Muscle layer of colon (tissue), 2 donors: ENCODE data around the gene ANKLE1.
A peak's percentile ranks its signal among the peaks of the same experiment; 100 is the strongest.

ENCODE experiments used
- H3K27ac ChIP-seq: one replicate; pipeline ENCODE4 v1.7.0; 2013; ENCODE audit warnings: low read depth, mild to moderate bottlenecking, low read length, moderate library complexity
- H3K27me3 ChIP-seq, 2 donors: one replicate each; pipeline ENCODE4 v1.7.0; 2013; ENCODE audit warnings: low read length in 2 of 2, mild to moderate bottlenecking in 2 of 2; ENCODE audit not compliant: insufficient read depth in 2 of 2, control insufficient read depth in 1 of 2
- H3K36me3 ChIP-seq: one replicate; pipeline ENCODE4 v1.7.0; 2013; ENCODE audit warnings: mild to moderate bottlenecking, low read length; ENCODE audit not compliant: insufficient read depth
- H3K4me1 ChIP-seq: one replicate; pipeline ENCODE4 v1.7.0; 2013; ENCODE audit warnings: mild to moderate bottlenecking, low read length; ENCODE audit not compliant: insufficient read depth
- H3K4me3 ChIP-seq, 2 donors: one replicate each; pipeline ENCODE4 v1.7.0; 2013; ENCODE audit warnings: low read length in 2 of 2, low read depth in 1 of 2, mild to moderate bottlenecking in 1 of 2, moderate library complexity in 1 of 2
- H3K9ac ChIP-seq: one replicate; pipeline ENCODE4 v1.7.0; 2013; ENCODE audit warnings: low read length
- H3K9me3 ChIP-seq: one replicate; pipeline ENCODE4 v1.7.0; 2013; ENCODE audit warnings: mild to moderate bottlenecking, low read length
- donor health status: abdominal sarcoma.
- donor health status: Adenocarcinoma of cecum.

ANKLE1 gene

DNA sequence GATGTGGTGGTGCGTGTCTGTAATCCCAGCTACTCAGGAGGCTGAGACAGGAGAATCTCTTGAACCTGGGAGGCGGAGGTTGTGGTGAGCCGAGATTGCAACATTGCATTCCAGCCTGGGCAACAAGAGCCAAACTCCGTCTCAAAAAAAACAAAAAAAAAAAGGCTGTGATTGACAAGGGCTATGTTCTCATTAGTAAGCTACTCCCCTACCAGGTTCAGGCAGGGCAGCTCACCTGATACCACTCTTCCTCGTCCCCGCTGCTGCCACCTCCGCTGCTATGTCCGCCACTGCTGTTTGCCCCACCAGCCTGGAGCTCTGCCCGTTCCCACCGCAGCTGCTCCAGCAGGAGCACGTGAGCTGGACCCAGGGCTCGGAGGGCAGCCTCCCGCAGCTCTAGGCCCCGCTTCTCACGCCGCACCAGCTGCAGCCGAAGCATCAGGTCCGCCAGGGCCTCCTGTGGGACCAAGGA lies 26.5 kb upstream of the ANKLE1 start:
- Histone ChIP-seq H3K4me3 (no peak overlapping the region), H3K27me3 (no peaks in the 10 kb centered on the region), H3K9ac (no peak overlapping the region), H3K9me3 (no peaks in the 10 kb centered on the region), H3K27ac (no peak overlapping the region), H3K36me3 (no peaks in the 10 kb centered on the region), H3K4me1 (no peaks in the 10 kb centered on the region)

DNA sequence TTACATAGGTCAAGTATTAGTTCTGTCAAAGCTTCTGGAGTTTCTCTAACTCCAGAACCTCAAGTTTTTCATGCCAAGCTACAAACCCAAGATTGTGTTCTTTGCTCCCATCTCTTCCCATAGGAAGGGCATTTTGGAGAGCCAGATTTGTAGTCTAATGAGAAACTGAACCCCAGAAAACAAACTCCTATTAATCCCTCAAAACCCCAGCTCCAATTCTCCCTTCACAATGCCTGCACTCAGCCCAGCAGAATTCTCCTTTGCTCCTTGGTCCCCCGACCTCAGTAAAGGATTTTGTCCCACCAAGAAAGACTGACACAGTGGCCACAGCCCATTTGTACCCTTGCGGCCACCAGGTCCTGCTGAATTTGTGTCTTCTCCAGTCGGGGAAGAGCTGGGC lies 25.6 kb upstream of the ANKLE1 start:
- Histone ChIP-seq H3K27ac (no peak overlapping the region), H3K4me1 (no peaks in the 10 kb centered on the region), H3K9ac (no peak overlapping the region), H3K27me3 (no peaks in the 10 kb centered on the region), H3K9me3 (no peaks in the 10 kb centered on the region), H3K4me3 (no peak overlapping the region), H3K36me3 (no peaks in the 10 kb centered on the region)

DNA sequence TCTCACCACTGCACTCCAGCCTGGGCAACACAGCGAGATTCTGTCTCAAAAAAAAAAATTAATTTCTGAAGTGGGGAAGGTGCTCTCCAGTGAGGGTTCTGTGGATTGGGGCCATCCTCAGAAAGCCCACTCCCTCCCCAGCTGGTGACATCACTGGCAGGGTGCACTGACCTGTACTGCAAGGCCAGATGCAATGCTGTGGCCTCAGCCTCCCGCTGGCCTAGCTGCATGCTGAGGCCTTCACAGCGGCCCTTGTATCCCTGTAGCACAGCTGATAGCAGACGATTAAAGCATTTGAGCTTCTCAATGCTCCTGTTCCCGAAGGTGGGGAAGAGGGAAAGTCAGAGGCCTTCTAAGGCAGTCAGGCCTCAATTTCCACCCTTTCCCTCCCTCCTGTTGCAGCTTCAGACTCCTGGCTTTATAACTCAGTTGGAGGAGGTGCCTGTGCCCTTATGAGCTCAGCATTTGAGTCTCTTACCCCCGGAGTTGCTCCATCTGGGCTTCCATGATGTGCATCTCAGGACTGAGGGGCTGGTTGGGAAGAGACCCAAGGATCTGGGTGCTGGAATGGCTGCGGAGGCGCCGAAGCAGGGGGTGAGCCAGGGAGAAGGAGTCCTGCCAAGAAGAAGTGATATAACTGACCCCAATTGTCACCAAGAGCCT lies 22.5 kb upstream of the ANKLE1 start:
- no peaks in the 10 kb centered on the region for H3K27me3 ChIP-seq
- H3K9ac ChIP-seq, result no peak overlapping the region
- H3K4me3 ChIP-seq, result no peak overlapping the region
- no peak overlapping the region for H3K27ac ChIP-seq
- no peaks in the 10 kb centered on the region for H3K4me1 ChIP-seq
- H3K36me3 ChIP-seq, result no peaks in the 10 kb centered on the region
- no peaks in the 10 kb centered on the region for H3K9me3 ChIP-seq

DNA sequence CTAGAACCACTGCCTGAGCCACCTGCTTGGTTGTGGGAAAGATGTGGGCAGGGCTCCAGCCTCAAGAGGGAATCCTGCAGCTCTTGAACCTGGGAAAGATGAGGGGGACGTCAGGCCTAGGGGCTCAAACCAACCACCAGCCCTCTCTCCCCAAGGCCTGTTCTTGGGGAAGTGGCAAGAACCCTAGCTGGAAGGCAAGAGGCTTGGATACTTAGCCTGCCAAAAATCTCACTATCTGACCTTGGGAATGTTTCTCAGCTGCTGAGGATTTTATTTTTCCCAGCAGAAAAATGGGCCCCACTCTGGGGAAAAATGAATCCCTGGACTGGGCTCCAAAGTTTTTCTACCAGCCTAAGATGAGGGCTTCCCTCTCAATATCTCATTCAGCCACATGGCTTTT lies 21.8 kb upstream of the ANKLE1 start:
- H3K4me3 ChIP-seq, result no peak overlapping the region
- no peaks in the 10 kb centered on the region for H3K36me3 ChIP-seq
- H3K9me3 ChIP-seq, result no peaks in the 10 kb centered on the region
- H3K9ac ChIP-seq, result no peak overlapping the region
- H3K4me1 ChIP-seq, result no peaks in the 10 kb centered on the region
- H3K27ac ChIP-seq, result no peak overlapping the region
- H3K27me3 ChIP-seq, result no peaks in the 10 kb centered on the region

DNA sequence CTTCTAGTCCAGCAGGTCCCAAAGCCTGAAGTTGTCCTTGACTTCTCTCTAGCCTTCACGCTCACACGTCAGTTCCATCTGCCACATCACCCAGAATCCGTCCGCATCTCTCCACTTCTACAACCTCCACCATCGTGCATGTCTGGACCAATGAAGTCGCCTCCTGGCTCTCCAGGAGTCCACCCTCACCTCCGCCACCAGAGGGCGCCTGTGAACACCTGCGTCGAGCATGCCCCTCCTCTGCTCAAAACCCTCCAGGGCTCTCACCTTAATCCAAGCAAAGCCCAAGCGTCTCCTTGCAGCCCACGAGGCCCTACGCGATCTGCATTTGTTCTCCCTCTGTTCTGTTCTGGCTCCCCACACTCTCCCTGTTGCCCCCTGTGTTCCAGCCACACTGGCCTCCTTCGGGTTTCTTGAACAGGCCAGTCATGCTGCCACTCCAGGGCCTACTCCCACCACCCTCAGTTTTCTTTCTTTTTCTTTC lies 20.8 kb upstream of the ANKLE1 start:
- H3K4me3 ChIP-seq, result no peak overlapping the region
- no peak overlapping the region for H3K9ac ChIP-seq

DNA sequence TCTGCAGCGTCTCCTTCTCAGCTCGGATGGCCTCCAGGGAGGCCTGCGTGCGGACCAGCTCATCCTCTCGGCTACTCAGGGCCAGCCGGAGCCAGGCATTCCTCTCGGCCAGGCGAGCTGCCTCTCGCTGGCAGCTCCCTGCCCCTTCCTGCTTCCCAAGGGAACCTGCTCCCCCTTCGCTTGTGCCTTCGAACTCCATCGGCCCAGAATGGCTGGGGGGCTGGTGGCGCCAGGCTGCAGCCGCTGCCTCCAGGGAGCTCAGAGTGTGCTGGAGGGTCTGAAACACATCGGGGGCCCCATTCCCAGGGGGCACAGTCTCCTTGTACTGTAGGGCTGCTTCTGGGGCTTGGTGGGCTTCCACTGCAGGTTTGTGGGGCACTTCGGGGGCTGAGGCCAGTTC lies 19.1 kb upstream of the ANKLE1 start:
- Histone ChIP-seq H3K9me3 (no peaks in the 10 kb centered on the region), H3K9ac (no peak overlapping the region), H3K4me1 (peaks cover 3% of the 10 kb centered on the region), H3K36me3 (no peaks in the 10 kb centered on the region), H3K27ac (no peak overlapping the region), H3K4me3 (no peak overlapping the region), H3K27me3 (no peaks in the 10 kb centered on the region)

More for the DNA sequence above, 20.8 kb upstream of the ANKLE1 start:
- Histone ChIP-seq H3K27ac (no peak overlapping the region), H3K36me3 (no peaks in the 10 kb centered on the region), H3K9me3 (no peaks in the 10 kb centered on the region), H3K4me1 (no peaks in the 10 kb centered on the region), H3K27me3 (no peaks in the 10 kb centered on the region)

DNA sequence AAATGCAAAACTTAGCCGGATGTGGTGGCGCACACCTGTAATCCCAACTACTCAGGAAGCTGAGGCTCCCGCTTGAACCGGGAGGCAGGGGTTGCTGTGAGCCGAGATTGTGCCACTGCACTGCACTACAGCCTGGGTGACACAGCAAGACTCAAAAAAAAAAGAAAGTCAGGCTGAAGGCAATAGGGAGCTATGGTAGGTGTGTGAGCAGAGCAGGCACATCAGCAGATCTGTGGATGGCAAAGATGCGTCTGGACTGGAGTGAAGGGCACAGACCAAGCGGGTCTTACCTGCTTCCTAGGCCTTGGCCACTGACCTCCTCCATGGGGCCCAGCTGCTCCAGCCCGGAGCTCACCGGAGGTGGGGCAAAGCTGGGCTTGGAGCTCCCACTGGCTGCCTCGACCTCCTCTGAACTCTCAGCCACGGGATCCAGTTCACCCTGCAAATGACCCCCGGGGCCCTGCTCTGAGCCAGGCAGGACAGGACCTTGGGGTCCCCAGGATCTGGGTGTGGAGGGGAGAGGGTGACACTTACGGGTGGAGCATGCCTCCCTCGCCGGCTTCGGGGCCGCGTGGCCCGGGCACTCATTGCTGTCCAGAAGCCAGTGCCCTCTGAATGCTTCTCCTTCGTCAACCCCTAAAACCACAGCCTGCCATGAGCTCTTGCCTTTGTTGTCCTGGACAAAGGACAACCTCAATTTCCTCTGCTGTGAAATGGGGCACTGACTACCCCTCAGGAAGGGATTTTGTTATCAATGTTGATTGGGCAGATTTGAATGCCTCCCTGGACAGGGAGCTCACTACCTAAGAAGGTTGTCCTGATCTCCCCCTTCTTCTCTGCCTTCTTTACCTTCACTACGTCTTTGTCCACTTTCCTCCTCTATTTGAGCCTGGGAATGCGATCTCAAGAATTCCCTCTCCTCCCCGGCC lies 17.7 kb upstream of the ANKLE1 start:
- Histone ChIP-seq H3K4me3 (no peak overlapping the region), H3K27ac (no peak overlapping the region), H3K9ac (no peak overlapping the region), H3K4me1 (peaks cover 9% of the 10 kb centered on the region), H3K27me3 (no peaks in the 10 kb centered on the region), H3K9me3 (no peaks in the 10 kb centered on the region), H3K36me3 (no peaks in the 10 kb centered on the region)

DNA sequence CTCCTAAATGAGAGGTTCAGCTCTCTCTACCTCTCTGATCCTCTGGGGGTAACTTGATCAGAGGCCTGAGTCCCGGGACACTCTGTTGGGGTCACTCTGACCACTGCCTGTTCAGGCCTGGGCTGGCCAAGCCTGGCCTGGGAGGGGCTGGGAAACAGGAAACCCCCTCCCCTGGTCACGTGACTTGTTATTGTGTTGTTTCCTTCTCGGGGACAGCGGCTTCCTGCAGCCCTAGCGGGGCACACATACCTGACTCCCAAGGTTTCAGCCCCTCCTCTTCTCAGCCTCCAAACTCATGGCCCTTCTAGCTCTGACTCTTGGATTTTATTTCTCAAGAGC lies 17.1 kb upstream of the ANKLE1 start, which contains the start of gene USHBP1:
Gene USHBP1, minus strand, starts transcription at position 105 of the 339 bp plus-strand sequence. CDS start 446 bp downstream, outside the sequence.
- Histone ChIP-seq H3K27ac (no peak within 1 kb of the TSS), H3K9me3 (no peaks in the 10 kb centered on the region), H3K4me1 (peaks cover 9% of the 10 kb centered on the region), H3K9ac (no peak within 1 kb of the TSS), H3K27me3 (no peaks in the 10 kb centered on the region), H3K4me3 (no peak within 1 kb of the TSS), H3K36me3 (no peaks in the 10 kb centered on the region)

DNA sequence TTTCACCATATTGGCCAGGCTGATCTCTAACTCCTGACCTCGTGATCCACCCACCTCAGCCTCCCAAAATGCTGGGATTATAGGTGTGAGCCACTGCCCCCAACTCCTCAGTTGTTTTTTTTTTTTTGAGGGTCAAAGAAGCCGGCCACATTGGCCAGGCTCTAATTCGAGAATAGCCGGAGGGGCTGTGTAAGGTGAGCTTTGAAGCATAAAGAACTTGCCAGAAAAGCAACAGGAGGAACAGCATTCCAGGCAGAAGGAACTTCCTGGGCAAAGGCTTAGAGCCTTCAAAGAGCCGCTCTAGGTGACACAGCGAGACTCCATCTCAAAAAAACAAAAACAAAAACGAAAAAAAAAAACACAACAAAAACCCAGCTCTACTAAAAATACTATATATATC lies 15.7 kb upstream of the ANKLE1 start:
- no peak overlapping the region for H3K9ac ChIP-seq
- H3K4me1 ChIP-seq, result peaks cover 9% of the 10 kb centered on the region
- no peak overlapping the region for H3K4me3 ChIP-seq
- peaks cover 5% of the 10 kb centered on the region for H3K36me3 ChIP-seq
- no peaks in the 10 kb centered on the region for H3K9me3 ChIP-seq
- no peak overlapping the region for H3K27ac ChIP-seq
- H3K27me3 ChIP-seq, result no peaks in the 10 kb centered on the region

DNA sequence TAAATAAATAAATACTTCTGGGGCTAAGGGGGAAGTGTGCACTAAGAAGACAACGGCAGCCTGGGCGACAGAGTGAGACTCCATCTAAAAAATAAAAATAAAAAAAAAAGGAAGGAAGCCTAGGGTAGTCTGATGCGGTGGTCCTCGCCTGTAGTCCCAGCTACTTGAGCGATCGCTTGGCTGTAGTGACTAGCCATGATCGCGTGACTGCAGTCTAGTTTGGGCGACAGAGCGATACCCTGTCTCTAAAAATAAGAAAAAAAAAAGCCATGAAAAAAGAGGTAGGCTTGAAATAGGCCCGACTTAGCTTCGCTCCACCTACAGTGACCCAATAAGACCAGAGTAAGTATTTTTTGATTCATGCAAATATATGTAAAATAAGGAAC lies 15.1 kb upstream of the ANKLE1 start:
- no peak overlapping the region for H3K4me3 ChIP-seq
- H3K9me3 ChIP-seq, result no peaks in the 10 kb centered on the region
- H3K27me3 ChIP-seq, result no peaks in the 10 kb centered on the region
- H3K9ac ChIP-seq, result no peak overlapping the region
- no peak overlapping the region for H3K27ac ChIP-seq
- peaks cover 5% of the 10 kb centered on the region for H3K36me3 ChIP-seq
- peaks cover 9% of the 10 kb centered on the region for H3K4me1 ChIP-seq

DNA sequence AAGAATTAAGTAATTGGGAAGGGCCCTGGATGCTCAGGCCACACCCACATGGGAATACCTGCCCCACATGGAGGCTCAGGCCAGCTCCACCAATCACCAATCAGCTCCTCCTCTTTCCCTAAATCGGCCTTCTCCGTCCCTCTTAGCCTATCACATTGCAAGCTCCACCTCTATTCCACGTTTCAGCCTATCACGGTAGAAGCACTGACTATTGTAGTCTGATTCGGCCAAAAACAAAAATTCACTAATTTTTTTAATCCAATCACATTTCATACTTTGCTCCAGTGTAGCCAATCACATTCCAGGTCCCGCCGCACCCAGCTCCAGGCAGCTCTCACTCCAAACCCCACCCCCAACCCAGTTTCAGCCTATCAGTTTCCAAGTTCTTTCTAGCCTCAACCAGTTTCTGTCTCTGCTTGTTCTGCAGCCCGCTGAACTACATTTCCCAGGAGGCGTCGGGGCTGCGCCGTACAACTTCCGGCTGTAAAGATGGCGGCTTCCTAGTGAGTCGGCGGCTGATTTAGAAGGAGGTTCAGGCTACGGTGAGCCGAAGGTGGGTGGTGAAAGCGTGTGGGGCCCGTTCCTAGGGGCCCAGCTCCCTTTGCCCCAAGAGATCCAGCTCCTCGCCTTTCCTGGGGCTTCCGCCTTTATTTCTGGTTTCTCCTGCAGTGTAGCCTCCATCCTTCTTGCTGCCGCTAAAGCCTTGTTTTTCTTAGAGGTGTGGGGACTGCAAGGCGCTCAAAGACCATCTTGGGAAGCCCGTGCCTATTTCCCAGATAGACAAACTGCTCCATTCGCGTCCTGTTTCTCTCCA lies 14.5 kb upstream of the ANKLE1 start, which contains the start of gene BABAM1:
Gene BABAM1, plus strand, starts transcription at position 469 of the 814 bp plus-strand sequence. CDS start 1,364 bp downstream, outside the sequence.
- Histone ChIP-seq H3K27me3 (no peaks in the 10 kb centered on the region), H3K9ac (peak within 1 kb of the TSS; percentile 67), H3K4me1 (peaks cover 9% of the 10 kb centered on the region), H3K4me3 (peak within 1 kb of the TSS; percentile 85 to 87), H3K27ac (peak within 1 kb of the TSS; percentile 91), H3K9me3 (no peaks in the 10 kb centered on the region), H3K36me3 (peaks cover 5% of the 10 kb centered on the region)
